Motor neuron (in vitro differentiated cells): ENCODE results near the gene BNC2. TPM values are rescaled to one million over a fixed set of nuclear protein-coding genes. Genes with fewer than 3 reads are reported as not detected.
A peak's percentile ranks its signal among the peaks of the same experiment; 100 is the strongest.

ENCODE experiments used
- ATAC-seq, 8 experiments: fragments of 200-7000 bp; cut with Tn5 transposase; replicated peaks in 6 of 8; 2 replicates each; pipeline ENCODE4 v1.8.0; 2021; ENCODE audit warnings: mild to moderate bottlenecking in 8 of 8, moderate library complexity in 8 of 8
- H3K27ac ChIP-seq, 2 donors: fragments of 250-450 bp; sonication (Bioruptor Pico); 2 replicates each; pipeline ENCODE4 v1.9.0; 2021; ENCODE audit warnings: antibody characterized with exemption in 2 of 2, mild to moderate bottlenecking in 2 of 2, moderate library complexity in 1 of 2
- H3K4me1 ChIP-seq, 2 donors: fragments of 250-450 bp; sonication (Bioruptor Pico); replicated peaks in 1 of 2; 2 replicates each; pipeline ENCODE4 v1.6.1; 2021; ENCODE audit warnings: antibody characterized with exemption in 2 of 2, mild to moderate bottlenecking in 2 of 2, moderate library complexity in 1 of 2
- H3K4me3 ChIP-seq, 5 donors: fragments of 250-450 bp; sonication (Bioruptor Pico); 2 replicates each; pipeline ENCODE4 v1.9.0; 2021; ENCODE audit warnings: antibody characterized with exemption in 5 of 5, mild to moderate bottlenecking in 5 of 5, moderate library complexity in 4 of 5
- WGBS, 10 experiments: fragments of 450-650 bp; shearing (Covaris generic); methylation state at CpG; one replicate each; pipeline ENCODE4 v1.0.0; 2022; 5-methylcytosine and 5-hydroxymethylcytosine counted together
- in situ Hi-C, 9 experiments: fragments of 400-800 bp; cut with MboI; loops; one replicate each; pipeline ENCODE4 v1.15.0; 2021; ENCODE audit warnings: low sequenced_read_pairs in 9 of 9, low pct_unique_long_range_greater_than_20kb in 2 of 9; ENCODE audit not compliant: unreplicated experiment in 9 of 9
- total RNA-seq, 8 experiments: library from RNA; unstranded; fragments of 300-600 nt; gene quantifications; 2 replicates each; pipeline versions ENCODE4 v1.2.3 to v1.2.4, GENCODE V29; 2022

The BNC2 gene
- total RNA-seq, 8 experiments from 2014 or later = 0.54 to 42.8 (median 4.3) TPM

- 23 to 100% (median 44%) methylated on average over 1 to 10 of the region's 10 CpGs for WGBS, 10 experiments
- in situ Hi-C loops = no loop called here
- ATAC-seq = peak in 5 of 8 experiments; percentile 43 to 76 (median 45)
Observed at GRCh38 chr9:16864649-16865434, 5.6 kb downstream of the BNC2 start.

GRCh38 chr9:16848179-16848578, 22.3 kb downstream of the BNC2 start:
- in situ Hi-C loops = no loop called here
- 57 to 100% (median 83%) methylated on average over 1 to 3 of the region's 3 CpGs; no CpG with 5 or more reads in 1 of the 10 experiments for WGBS, 10 experiments
- Histone ChIP-seq H3K4me3 (no peak overlapping the region), H3K27ac (no peak overlapping the region), H3K4me1 (no peaks in the 10 kb centered on the region)
- no peak for ATAC-seq

More at GRCh38 chr9:16864649-16865434, 5.6 kb downstream of the BNC2 start:
- H3K27ac ChIP-seq = no peak overlapping the region
- H3K4me3 ChIP-seq = no peak overlapping the region
- H3K4me1 ChIP-seq = peaks cover 0 to 13% of the 10 kb centered on the region in 2 donors

GRCh38 chr9:16846986-16847385, 23.5 kb downstream of the BNC2 start:
- H3K4me3 ChIP-seq = no peak overlapping the region
- no peak overlapping the region for H3K27ac ChIP-seq
- 78 to 100% (median 96%) methylated on average over 1 to 2 of the region's 3 CpGs; no CpG with 5 or more reads in 2 of the 10 experiments for WGBS, 10 experiments
- H3K4me1 ChIP-seq = no peaks in the 10 kb centered on the region
- in situ Hi-C loops = no loop called here
- ATAC-seq = no peak

GRCh38 chr9:16846367-16846766, 24.1 kb downstream of the BNC2 start:
- ATAC-seq = no peak
- Histone ChIP-seq H3K4me1 (no peaks in the 10 kb centered on the region), H3K4me3 (no peak overlapping the region), H3K27ac (no peak overlapping the region)
- 45 to 98% (median 94%) methylated on average over 2 to 6 of the region's 6 CpGs for WGBS, 10 experiments
- in situ Hi-C loops = no loop called here

GRCh38 chr9:16834817-16835216, 35.7 kb downstream of the BNC2 start:
- Histone ChIP-seq H3K4me3 (no peak overlapping the region), H3K27ac (no peak overlapping the region), H3K4me1 (no peaks in the 10 kb centered on the region)
- ATAC-seq = no peak
- 93 to 100% (median 98%) methylated on average over 1 to 5 of the region's 5 CpGs; no CpG with 5 or more reads in 2 of the 10 experiments for WGBS, 10 experiments
- in situ Hi-C loops = no loop called here

- in situ Hi-C loops = no loop called here
- Histone ChIP-seq H3K4me3 (no peak overlapping the region), H3K4me1 (peaks cover 0 to 8% of the 10 kb centered on the region in 2 donors), H3K27ac (no peak overlapping the region)
- 37 to 100% (median 83%) methylated on average over 1 to 3 of the region's 3 CpGs; no CpG with 5 or more reads in 2 of the 10 experiments for WGBS, 10 experiments
- no peak for ATAC-seq
Observed at GRCh38 chr9:16833296-16833835, 37.1 kb downstream of the BNC2 start.

GRCh38 chr9:16832101-16832500, 38.4 kb downstream of the BNC2 start:
- in situ Hi-C loops = no loop called here
- H3K4me3 ChIP-seq = no peak overlapping the region
- no peak overlapping the region for H3K27ac ChIP-seq
- H3K4me1 ChIP-seq = peaks cover 0 to 8% of the 10 kb centered on the region in 2 donors
- WGBS, 10 experiments = 90 to 100% (median 97%) methylated on average over 1 to 3 of the region's 3 CpGs
- no peak for ATAC-seq

- WGBS, 10 experiments = 22 to 100% (median 88%) methylated on average over 1 to 4 of the region's 4 CpGs; no CpG with 5 or more reads in 2 of the 10 experiments
- in situ Hi-C loops = no loop called here
- peaks cover 0 to 8% of the 10 kb centered on the region in 2 donors for H3K4me1 ChIP-seq
- no peak overlapping the region for H3K27ac ChIP-seq
- no peak for ATAC-seq
- H3K4me3 ChIP-seq = no peak overlapping the region
Observed at GRCh38 chr9:16830806-16831205, 39.7 kb downstream of the BNC2 start.

- Histone ChIP-seq H3K4me1 (peaks cover 0 to 8% of the 10 kb centered on the region in 2 donors), H3K27ac (no peak overlapping the region), H3K4me3 (peak overlapping the region; percentile 3 to 26 (median 18))
- in situ Hi-C loops = no loop called here
- 0 to 13% (median 4%) methylated on average over 1 to 9 of the region's 30 CpGs for WGBS, 10 experiments
- ATAC-seq = peak; percentile 92 to 97 (median 94)
Observed at GRCh38 chr9:16828340-16829281, 41.9 kb downstream of the BNC2 start.

- 51 to 100% (median 79%) methylated on average over 2 to 3 of the region's 5 CpGs; no CpG with 5 or more reads in 2 of the 10 experiments for WGBS, 10 experiments
- H3K4me1 ChIP-seq = peaks cover 0 to 8% of the 10 kb centered on the region in 2 donors
- no peak for ATAC-seq
- in situ Hi-C loops = no loop called here
- no peak overlapping the region for H3K27ac ChIP-seq
- no peak overlapping the region for H3K4me3 ChIP-seq
Observed at GRCh38 chr9:16825971-16826625, 44.4 kb downstream of the BNC2 start.

GRCh38 chr9:16825331-16825725, 45.1 kb downstream of the BNC2 start:
- H3K4me1 ChIP-seq = peaks cover 0 to 8% of the 10 kb centered on the region in 2 donors
- in situ Hi-C loops = no loop called here
- no peak overlapping the region for H3K4me3 ChIP-seq
- no peak overlapping the region for H3K27ac ChIP-seq
- ATAC-seq = no peak

GRCh38 chr9:16824545-16825330, 45.7 kb downstream of the BNC2 start:
- peak in 1 of 8 experiments; percentile 9 for ATAC-seq
- WGBS, 10 experiments = 33 to 100% (median 67%) methylated on average over 1 to 7 of the region's 8 CpGs; no CpG with 5 or more reads in 1 of the 10 experiments
- no peak overlapping the region for H3K27ac ChIP-seq
- peaks cover 0 to 8% of the 10 kb centered on the region in 2 donors for H3K4me1 ChIP-seq
- in situ Hi-C loops = no loop called here
- H3K4me3 ChIP-seq = no peak overlapping the region
